ENCODE results near the gene DLK1.

The DLK1 gene

DNA sequence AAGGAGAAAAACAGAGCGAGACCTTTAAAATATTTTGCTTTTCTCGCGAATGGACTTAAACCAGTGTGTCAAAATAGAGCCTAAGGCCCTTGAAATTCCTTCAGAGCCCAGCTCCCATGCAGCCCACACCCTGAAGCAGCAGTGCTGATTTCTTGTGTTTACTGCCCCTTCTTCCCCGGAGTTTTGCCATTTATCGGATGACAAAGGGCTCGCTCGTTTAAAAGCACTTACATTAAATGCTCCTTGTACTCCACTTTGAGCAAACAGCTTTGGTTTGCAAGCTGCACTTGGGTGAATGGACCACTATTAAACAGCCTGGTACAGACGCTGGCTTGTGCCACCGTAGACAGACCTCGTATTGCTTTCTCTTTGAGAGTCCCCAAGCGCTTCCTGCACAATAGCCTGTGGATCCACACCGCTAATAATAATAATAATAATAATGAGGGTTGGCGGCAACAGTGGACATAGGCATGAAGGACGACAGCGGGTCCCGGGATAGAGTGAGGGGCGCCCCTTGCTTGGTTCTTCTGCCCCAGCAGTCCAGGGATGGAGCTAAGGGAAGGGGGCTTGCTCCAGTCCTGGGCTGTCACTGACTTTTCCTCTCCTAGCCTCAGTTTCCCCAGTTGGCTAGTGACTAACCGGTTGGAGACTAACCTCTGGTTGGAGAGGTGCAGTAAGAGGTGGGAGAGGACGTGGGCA lies 6.6 kb downstream of the DLK1 start:
- no peak for DNase-seq (ENCODE audit: low read depth in 2 of 2)

DNA sequence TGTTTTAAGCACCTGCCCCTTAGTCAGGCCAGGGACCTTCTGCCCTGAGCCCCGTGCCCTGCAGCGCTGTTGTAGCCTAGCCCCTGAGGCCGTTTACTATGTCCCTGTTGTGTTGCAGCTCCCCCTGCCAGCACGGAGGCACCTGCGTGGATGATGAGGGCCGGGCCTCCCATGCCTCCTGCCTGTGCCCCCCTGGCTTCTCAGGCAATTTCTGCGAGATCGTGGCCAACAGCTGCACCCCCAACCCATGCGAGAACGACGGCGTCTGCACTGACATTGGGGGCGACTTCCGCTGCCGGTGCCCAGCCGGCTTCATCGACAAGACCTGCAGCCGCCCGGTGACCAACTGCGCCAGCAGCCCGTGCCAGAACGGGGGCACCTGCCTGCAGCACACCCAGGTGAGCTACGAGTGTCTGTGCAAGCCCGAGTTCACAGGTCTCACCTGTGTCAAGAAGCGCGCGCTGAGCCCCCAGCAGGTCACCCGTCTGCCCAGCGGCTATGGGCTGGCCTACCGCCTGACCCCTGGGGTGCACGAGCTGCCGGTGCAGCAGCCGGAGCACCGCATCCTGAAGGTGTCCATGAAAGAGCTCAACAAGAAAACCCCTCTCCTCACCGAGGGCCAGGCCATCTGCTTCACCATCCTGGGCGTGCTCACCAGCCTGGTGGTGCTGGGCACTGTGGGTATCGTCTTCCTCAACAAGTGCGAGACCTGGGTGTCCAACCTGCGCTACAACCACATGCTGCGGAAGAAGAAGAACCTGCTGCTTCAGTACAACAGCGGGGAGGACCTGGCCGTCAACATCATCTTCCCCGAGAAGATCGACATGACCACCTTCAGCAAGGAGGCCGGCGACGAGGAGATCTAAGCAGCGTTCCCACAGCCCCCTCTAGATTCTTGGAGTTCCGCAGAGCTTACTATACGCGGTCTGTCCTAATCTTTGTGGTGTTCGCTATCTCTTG lies 7.6 kb downstream of the DLK1 start:
- no peak for DNase-seq (ENCODE audit: low read depth in 2 of 2)

DNA sequence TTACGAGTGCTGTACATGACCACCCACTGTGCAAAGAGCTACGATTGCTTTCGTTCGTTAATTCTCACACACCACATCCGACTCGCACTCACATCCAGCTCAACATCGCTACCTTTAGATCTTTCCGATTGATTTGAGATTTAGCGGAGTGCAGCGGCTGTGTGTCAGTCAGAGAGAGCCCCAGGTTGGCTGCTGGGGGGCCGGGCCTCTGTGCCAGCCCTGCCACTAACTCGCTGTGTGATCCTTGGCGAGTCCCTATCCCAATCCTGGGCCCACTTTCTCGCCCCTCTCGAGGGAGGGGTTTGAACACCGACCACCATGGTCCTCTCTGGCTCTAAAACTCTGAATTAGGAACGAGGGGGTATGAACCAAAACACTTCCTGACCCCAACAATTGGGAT lies 8.6 kb downstream of the DLK1 start:
- no peak for DNase-seq (ENCODE audit: low read depth in 2 of 2)

DNA sequence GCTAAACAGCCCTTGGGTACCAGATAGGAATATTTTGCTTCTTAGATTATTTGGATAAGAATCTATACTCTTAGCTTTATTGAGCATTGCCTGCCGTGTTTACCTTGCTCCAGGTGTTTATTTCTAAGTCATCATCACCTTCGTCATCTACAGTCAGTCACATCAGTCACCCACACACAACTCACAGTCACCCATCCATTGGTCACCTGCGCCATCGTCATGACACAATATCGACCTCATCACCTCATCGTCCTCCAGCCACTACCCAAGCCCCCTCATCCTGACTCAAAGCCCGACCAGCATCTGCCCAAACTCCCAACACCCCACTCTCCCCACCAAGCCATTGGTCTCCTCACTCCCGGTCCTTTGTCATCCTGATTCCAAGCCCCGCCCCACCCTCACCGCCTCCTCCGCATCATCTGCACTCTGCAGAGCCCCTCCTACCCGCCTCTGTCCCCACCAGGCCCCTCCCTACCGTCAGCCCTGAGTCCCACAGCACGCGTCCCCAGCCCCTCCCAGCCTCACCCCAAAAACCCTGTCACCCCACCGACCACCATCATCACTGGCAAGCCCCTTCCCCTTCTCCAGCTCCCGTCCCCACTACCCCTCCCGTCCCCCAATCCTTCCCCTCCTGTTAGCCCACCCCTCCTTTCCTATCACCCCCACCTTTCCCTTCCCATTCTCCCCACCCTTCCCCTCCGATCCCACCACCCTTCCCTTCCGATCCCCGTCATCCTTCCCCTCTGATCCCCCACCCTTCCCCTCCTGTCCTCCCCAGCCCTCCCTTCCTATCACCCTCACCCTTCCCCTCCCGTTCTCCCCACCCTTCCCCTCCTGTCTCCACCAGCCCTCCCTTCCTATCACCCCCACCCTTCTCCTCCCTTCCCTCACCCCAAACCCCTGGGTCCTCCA lies 9.8 kb downstream of the DLK1 start:
- no peak for DNase-seq (ENCODE audit: low read depth in 2 of 2)

DNA sequence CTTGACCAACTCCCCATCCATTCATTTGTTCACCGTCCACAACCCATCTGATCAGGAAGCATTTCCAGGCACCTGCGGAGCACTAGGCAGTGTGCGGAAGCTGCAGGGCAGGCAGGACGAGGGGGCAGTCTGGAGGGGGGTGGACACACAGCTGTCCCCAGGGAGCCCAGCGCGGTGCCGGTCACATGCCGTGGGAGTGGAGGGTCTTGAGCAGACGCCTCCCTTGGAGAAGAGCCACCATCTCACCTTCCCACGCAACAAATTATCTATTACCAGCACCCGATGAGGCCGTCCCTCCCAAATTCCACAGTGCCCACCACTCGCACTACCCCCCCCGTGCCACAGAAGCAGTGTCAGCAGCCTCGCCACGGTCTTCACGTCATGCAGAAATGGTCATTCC lies 10.8 kb downstream of the DLK1 start:
- no peak for DNase-seq (ENCODE audit: low read depth in 2 of 2)

DNA sequence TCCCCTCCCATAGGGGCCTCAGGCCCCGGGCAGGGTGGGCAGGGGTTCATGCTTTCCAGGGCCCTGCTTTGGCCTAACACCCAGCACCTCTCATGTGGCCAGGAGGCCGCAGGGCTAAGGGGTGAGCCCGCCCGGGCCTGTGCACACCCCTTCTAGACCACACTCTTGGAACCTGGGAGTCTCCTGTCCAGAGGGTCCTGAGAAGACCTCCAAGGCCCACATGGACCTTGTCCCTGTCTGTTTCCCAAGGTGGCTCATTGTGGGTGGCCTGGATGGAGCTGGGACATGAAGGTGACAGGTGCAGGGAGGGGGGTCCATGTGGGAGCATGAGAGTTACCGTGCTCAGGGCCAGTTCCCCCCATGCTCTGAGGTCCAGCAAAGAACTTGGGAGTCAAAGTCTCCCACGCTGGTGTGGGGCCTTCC lies 11.6 kb downstream of the DLK1 start:
- DNase-seq (ENCODE audit: low read depth in 2 of 2), result no peak

DNA sequence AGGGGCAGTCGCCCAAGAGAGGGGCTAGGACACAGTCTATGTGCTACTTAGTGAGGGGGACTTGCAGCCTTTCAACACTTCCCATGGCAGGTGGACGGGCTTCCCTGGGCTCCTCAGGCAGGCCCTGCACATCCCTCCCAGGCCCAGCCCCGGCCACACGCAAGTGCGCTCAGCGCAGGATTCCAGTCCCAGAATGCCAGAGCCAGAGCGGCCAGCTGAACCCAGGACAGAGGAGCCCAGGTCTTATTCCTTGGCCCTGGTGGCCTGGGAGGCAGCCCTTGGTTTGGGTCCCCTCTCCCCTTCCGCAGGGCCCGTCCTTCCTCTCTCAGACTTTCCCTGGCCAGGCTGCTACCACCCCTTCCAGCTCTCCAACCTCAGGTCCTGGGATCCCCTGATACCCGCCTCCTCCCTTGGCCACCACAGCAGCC lies 12.0 kb downstream of the DLK1 start:
- DNase-seq (ENCODE audit: low read depth in 2 of 2), result no peak

DNA sequence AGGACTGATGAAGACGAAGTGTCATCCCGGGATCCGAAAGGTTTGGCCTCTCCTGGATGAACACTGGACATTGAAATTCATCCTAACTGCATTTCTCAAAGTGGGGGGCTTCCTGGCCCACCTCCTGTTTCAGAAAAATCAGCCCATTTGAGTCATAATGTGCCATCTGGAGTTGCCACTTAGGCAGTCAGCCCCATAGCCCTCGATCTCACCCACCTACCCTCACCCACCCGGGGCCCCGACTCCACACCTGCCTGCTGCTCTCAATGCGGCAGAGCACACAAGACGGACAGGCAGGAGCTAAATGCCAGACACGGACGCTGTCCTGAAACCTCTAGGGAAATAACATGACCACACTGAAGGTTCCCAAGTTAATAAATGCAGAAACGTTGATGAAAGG lies 12.6 kb downstream of the DLK1 start:
- no peak for DNase-seq (ENCODE audit: low read depth in 2 of 2)

DNA sequence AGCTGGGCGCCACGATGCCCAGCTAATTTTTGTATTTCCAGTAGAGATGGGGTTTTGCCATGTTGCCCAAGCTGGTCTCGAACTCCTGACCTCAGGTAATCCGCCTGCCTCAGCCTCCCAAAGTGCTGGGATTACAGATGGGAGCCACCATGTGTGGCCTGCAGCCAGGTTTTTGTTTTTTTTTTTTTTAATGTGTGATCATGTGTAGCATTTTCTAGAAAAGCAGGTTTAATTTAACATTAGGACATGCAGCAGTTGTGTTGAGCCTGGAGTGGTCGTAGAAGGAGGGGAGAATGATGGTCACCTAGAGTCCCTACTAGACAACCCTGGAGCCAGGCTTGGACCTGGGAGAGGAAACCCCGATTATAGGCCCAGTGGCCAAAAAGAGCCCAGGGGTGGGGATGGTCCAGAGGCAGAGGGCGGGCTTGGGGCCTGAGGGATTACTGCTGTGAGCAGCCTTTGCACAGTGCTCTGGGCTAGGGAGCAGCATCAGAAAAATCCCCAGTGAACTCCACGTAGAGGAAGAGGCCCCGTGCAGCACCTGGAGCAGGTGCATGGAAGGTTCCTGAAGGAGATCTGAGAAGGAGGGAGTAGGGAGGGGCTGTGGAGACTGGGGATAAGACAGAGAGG lies 13.6 kb downstream of the DLK1 start:
- DNase-seq (ENCODE audit: low read depth in 2 of 2), result no peak

DNA sequence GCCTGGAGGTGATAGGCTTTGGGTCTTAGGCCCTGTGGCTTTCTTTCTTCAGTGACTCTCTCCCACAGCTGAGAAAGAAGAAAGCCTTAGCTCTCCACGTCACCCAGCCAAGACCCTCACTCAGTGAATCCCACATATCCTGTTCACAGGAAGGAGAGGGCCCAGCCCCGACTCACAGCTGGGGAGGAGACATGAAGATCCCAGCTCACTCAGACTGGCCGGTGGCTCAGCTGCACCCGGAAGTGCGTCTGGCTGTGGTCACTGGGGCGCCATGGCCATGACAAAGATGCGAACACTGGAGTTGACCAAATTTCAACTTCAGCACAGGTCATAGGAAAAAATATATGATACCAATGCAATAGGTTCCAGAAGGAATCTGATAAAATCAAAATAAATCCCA lies 14.2 kb downstream of the DLK1 start:
- DNase-seq (ENCODE audit: low read depth in 2 of 2), result no peak

DNA sequence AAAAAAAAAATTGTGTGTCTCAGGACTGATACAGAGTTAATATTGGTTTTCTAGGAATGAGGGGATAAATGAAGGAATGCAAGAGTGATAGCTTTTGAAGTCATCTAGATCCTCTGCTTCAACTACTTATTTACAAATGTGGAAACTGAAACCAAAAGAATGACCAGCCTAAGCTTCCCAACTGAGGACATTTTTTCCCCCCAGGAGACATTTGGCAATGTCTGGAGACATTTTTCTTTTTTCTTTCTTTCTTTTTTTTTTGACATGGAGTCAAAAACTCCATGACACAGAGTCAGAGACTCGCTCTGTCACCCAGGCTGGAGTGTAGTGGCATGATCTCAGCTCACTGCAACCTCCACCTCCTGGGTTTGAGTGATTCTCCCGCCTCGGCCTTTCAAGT lies 15.3 kb downstream of the DLK1 start:
- no peak for DNase-seq (ENCODE audit: low read depth in 2 of 2)

DNA sequence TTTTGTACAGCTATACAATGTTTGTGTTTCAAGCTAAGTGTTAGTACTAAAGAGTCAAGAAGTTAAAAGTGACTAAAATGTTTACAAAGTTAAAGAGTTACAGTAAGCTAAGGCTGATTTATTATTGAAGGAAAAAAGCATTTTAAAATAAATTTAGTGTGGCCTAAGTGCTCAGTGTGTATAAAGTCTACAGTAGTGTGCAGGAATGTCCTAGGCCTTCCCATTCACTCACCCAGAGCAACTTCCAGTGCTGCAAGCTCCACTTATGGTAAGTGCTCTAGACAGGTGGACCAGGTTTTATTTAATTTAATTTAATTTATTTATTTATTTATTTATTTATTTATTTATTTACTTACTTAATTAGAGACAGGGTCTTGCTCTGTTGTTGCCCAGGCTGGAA lies 19.6 kb downstream of the DLK1 start:
- DNase-seq (ENCODE audit: low read depth in 2 of 2), result no peak

DNA sequence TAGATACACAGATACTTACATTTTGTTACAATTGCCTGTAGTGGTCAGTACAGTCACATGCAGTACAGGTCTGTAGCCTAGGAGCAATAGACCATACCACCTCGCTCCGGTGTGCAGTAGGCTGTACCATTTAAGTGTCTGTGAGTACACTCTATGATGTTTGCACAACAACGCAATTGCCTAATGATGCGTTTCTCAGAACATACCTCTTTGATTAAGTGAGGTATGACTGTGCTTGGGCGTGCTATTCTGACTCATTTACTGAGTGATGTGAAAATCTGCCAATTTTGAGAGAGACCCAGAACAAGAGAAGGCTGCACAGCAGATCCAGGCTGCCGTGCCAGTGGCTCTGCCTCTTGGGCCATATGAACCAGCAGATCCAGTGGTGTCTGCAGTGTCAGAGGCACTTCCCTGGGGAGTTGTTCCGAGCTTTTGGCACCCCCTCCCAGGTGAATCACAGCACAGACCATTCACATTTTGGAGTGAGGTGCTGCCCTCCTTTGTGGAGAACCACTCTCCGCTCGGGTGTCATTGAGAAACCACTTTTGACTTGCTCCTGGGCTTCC lies 20.4 kb downstream of the DLK1 start:
- DNase-seq (ENCODE audit: low read depth in 2 of 2), result no peak

DNA sequence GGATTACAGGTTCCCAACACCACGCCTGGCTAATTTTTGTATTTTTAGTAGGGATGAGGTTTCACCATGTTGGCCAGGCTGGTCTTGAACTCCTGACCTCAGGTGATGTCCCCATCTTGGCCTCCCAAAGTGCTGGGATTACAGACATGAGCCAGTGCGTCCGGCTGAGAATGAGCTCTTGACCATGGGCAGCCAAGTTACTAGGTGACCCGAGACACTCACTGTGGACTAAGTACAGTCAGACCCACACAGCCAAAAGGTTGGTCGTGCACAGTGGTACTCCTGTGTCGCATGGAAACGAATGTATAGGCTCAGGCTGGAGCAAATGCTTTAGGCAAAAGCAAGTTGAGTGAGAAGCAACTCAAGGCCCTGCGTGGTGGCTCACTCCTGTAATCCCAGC lies 21.0 kb downstream of the DLK1 start:
- DNase-seq (ENCODE audit: low read depth in 2 of 2), result no peak

DNA sequence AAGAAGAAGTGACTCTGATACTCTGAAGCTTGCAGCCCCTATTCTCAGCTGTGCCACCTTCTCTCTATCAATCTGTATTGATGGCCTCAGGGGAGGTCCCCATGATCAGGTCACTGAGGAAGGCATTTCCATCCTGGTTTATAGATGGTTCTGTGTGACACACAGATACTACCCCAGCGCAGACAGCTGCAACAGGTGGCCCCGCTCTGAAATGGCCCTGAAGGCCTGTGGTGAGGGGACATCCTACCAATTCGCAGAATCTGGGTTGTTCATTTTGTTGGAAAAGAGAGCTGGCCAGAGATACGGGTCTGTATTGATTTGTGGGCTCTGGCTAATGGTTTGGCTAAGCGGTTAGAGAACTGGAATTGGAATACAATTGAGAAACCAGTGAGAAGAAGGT lies 21.7 kb downstream of the DLK1 start:
- DNase-seq (ENCODE audit: low read depth in 2 of 2), result no peak

DNA sequence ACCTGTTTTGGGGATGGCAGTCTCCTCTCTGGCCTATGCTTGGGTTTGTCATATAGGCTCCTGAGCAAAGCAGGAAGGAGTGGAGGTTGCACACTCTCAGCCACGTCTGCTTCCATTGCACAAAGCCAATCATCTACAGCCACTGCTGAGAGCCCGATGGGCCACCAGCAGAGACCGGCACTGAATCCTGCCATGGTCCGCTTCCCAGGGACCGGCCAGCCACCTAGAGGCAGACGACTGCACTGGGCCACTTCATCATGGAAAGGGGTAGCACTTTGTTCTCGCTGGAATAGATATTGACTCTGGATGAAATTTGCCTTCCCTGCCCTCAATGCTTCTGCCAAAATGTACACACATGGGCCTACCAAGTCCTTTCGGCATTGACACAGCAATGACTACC lies 22.3 kb downstream of the DLK1 start:
- DNase-seq (ENCODE audit: low read depth in 2 of 2), result no peak

DNA sequence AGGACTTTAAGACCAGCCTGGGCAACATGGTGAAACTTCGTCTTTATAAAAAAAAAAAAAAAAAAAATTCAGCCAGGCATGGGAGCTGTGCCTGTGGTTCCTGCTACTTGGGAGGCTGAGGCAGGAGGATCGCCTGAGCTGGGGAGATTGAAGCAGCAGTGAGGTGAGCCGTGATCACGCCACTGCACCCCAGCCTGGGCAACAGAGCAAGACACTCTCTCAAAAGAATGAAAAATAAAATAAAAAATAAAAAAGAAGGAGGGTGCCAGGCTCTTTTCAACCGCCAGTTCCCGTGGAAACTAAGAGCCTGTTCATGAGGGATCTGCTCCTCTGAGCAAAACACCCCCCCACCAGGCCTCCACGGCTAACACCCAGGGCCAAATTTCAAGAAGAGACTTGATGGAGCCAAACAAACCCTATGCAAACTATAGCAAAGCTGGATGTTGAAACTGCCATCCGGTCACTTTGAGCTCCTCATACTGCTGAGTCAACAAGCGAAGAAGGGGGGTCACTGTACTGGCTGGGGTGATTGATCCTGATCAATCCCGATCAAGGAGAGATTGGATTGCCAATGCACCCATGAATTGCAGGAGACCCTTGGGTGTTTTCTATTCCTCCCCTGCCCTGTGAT lies 23.4 kb downstream of the DLK1 start:
- no peak for DNase-seq (ENCODE audit: low read depth in 2 of 2)

DNA sequence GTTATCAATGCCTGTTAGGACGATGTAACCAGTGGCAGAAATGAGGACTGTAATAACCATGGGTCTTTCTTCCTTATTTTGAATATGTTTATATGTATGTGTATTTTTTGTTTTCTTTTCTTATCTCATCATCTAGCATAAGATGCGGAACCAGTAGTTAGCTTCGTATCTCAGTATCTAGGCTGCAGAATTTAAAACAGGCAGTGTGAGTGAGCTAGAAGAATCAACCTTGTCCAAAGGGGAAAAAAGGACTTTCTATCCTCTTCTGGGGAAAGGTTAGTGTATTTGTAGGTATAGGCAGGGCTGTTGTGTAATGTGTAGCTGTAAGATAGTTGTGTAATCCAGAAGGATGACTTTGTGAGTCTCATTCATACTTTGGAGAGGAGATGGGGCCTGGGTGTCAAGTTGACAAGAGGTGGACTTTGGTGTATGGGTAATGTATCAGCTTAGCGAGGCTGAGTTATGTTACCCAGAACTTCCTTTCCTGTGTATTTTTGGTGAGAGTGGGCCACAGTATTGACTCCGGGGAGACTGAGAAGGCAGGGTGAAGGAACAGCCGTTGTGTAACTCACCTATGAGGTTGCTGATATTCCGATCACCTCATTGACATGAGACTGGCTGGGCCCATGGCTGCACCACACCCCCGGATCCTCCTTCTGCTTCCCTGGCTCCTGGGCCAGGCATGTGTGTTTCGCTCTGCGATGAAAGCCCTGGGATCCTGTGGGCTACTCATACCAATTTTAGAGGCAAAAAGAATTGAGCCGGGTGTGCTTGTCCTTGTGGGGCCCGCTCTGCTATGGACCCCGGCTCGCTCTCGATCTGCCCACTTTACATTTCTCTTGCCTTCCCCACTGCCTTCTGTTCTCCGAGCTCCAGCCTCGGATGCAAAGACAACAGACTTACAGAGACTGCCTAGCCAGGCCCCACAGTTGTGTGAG lies 24.3 kb downstream of the DLK1 start:
- no peak for DNase-seq (ENCODE audit: low read depth in 2 of 2)

DNA sequence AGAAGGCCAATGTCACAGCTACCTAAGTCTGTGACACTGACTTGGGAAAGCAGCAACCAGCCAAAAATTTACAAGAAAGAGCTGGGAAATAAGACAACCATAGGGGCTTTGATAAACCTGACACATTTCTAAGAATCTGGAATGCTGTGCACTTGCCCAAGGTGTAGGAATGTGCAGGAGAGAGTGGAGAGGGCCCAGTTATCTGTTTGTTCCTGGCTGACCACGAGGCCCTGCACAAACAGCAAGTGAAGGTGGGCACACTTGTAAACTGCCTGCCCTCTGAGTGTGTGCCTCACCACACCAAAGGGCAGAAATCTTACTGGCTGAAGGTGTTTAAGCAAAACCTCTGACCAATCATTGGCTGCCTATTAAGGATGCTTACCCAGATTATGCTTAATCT lies 27.3 kb downstream of the DLK1 start:
- DNase-seq (ENCODE audit: low read depth in 2 of 2), result no peak

DNA sequence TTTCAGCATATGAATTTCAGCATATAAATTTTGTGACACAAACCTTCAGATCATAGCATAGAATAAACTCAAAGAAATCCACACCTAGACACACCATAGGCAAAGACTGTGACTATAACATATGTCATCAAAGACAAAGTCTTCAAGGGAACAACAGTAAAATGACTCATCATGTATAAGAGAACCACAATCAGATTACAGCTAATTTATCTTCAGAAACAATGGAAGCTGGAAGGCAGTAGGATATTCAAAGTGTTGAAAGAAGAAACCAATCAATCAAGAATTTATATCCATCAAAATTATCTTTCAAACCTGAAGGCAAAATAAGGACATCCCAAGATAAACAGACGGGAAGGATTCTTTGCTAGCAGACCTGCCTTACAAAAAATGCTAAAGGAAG lies 29.0 kb downstream of the DLK1 start:
- no peak for DNase-seq (ENCODE audit: low read depth in 2 of 2)
